H1 (cell line): ENCODE results near the gene TBC1D22B. TPM values are rescaled to one million over a fixed set of nuclear protein-coding genes. Genes with fewer than 3 reads are reported as not detected.

Experiments
- CTCF ChIA-PET: fragments of 300-600 bp; sonication (Branson Sonifier 250); formaldehyde crosslinking; loops from one replicate; lab custom pipeline; 2021; ENCODE audit not compliant: partially characterized antibody; lab: Charles Lee
- POLR2A ChIA-PET: fragments of 300-600 bp; sonication (Branson Sonifier 250); formaldehyde crosslinking; loops from one replicate; lab custom pipeline; 2021; ENCODE audit warnings: inconsistent platforms; ENCODE audit not compliant: partially characterized antibody; lab: Charles Lee
- DNase-seq, 2 experiments: peaks; one replicate each; pipeline versions ENCODE4 v3.0.0 to v3.0.0-alpha.2; 2010 to 2022; ENCODE audit warnings: low spot score in 2 of 2, low read depth in 1 of 2, mixed read lengths in 1 of 2
- FAIRE-seq: peaks from 2 replicates; lab custom pipeline; 2011; peaks lifted over from hg19 to GRCh38; lab: Jason Lieb, UNC
- H2AFZ ChIP-seq: 2 replicates; pipeline ENCODE4 v1.8.1; 2012; ENCODE audit warnings: low read length, inconsistent platforms
- H2AK5ac ChIP-seq: 2 replicates; pipeline ENCODE4 v1.6.1; 2013; ENCODE audit warnings: low read depth, low read length
- H2BK120ac ChIP-seq: replicated peaks from 2 replicates; pipeline ENCODE3; 2013; ENCODE audit warnings: low read depth, low read length, inconsistent platforms
- H2BK12ac ChIP-seq: 2 replicates; pipeline ENCODE4 v1.6.1; 2013; ENCODE audit warnings: low read depth, low read length
- H2BK15ac ChIP-seq: 2 replicates; pipeline ENCODE4 v1.6.1; 2013; ENCODE audit warnings: low read length
- H2BK20ac ChIP-seq: 2 replicates; pipeline ENCODE4 v1.6.1; 2013; ENCODE audit warnings: low read length
- H2BK5ac ChIP-seq: 2 replicates; pipeline ENCODE4 v1.6.1; 2013; ENCODE audit warnings: low read depth, low read length
- H3K14ac ChIP-seq: 2 replicates; pipeline ENCODE4 v1.6.1; 2013; ENCODE audit warnings: inconsistent platforms; ENCODE audit not compliant: insufficient read length
- H3K18ac ChIP-seq: 2 replicates; pipeline ENCODE4 v1.6.1; 2013; ENCODE audit warnings: low read length; ENCODE audit errors: extremely low read depth
- H3K23ac ChIP-seq: 2 replicates; pipeline ENCODE4 v1.6.1; 2013; ENCODE audit warnings: inconsistent platforms; ENCODE audit not compliant: insufficient read length
- H3K23me2 ChIP-seq: 2 replicates; pipeline ENCODE4 v1.6.1; 2013; ENCODE audit warnings: low read depth, low read length
- H3K27ac ChIP-seq: 2 replicates; pipeline ENCODE4 v1.6.1; 2011; ENCODE audit warnings: low read depth, low read length, inconsistent platforms
- H3K27me3 ChIP-seq, 4 experiments: replicated peaks in 1 of 4; 1 replicate in 1 of 4; 2 replicates in 3 of 4; pipeline versions ENCODE4 v1.6.1 to v1.8.1; 2011 to 2013; ENCODE audit warnings: low read length in 3 of 4, mild to moderate bottlenecking in 3 of 4, inconsistent platforms in 2 of 4, mixed read lengths in 2 of 4, moderate library complexity in 1 of 4; ENCODE audit not compliant: control insufficient read depth in 3 of 4, insufficient read depth in 3 of 4; ENCODE audit errors: extremely low read depth in 1 of 4
- H3K36me3 ChIP-seq, 4 experiments: 2 replicates each; pipeline versions ENCODE4 v1.6.1 to v1.8.1; 2011 to 2013; ENCODE audit warnings: mild to moderate bottlenecking in 4 of 4, low read length in 3 of 4, moderate library complexity in 2 of 4, control low read depth in 1 of 4, inconsistent platforms in 1 of 4; ENCODE audit not compliant: insufficient read depth in 4 of 4, control insufficient read depth in 2 of 4
- H3K4ac ChIP-seq: replicated peaks from 2 replicates; pipeline ENCODE3; 2013; ENCODE audit warnings: low read length, low read depth, mixed read lengths, inconsistent platforms; ENCODE audit not compliant: insufficient read length
- H3K4me1 ChIP-seq, 4 experiments: replicated peaks in 1 of 4; 1 replicate in 1 of 4; 2 replicates in 3 of 4; pipeline versions ENCODE4 v1.6.1 to v1.8.1; 2011 to 2013; ENCODE audit warnings: low read length in 3 of 4, inconsistent platforms in 2 of 4, mixed read lengths in 1 of 4; ENCODE audit not compliant: insufficient read depth in 4 of 4, control insufficient read depth in 3 of 4
- H3K4me2 ChIP-seq, 2 experiments: 2 replicates each; pipeline versions ENCODE4 v1.6.1 to v1.8.1; 2011 to 2013; ENCODE audit warnings: low read depth in 2 of 2, low read length in 2 of 2, control low read depth in 1 of 2, inconsistent platforms in 1 of 2, mild to moderate bottlenecking in 1 of 2; ENCODE audit not compliant: insufficient read depth in 1 of 2
- H3K4me3 ChIP-seq, 4 experiments: fragments of 200-600, 300-600 bp in 1 of 4; sonication (generic), shearing (Covaris generic), sonication (Bioruptor Twin) in 1 of 4; 2 replicates each; pipeline versions ENCODE4 v1.5.1 to v1.8.1; 2011 to 2016; ENCODE audit warnings: low read length in 4 of 4, low read depth in 3 of 4, control low read depth in 2 of 4, inconsistent platforms in 2 of 4, mild to moderate bottlenecking in 2 of 4, mixed read lengths in 1 of 4, moderate library complexity in 1 of 4; ENCODE audit not compliant: insufficient read depth in 2 of 4; ENCODE audit errors: extremely low read depth in 1 of 4
- H3K56ac ChIP-seq: replicated peaks from 2 replicates; pipeline ENCODE3; 2013; ENCODE audit warnings: low read depth, mild to moderate bottlenecking, mixed read lengths, low read length, inconsistent platforms; ENCODE audit not compliant: insufficient read length
- H3K79me1 ChIP-seq: 2 replicates; pipeline ENCODE4 v1.6.1; 2013; ENCODE audit warnings: low read depth, low read length, control low read depth
- H3K79me2 ChIP-seq, 2 experiments: 2 replicates each; pipeline versions ENCODE4 v1.6.1 to v1.8.1; 2012 to 2013; ENCODE audit warnings: low read length in 2 of 2, mild to moderate bottlenecking in 2 of 2, inconsistent platforms in 1 of 2; ENCODE audit not compliant: insufficient read depth in 2 of 2, control insufficient read depth in 1 of 2
- H3K9ac ChIP-seq, 4 experiments: replicated peaks in 1 of 4; 1 replicate in 1 of 4; 2 replicates in 3 of 4; pipeline versions ENCODE4 v1.6.1 to v1.8.1; 2011 to 2013; ENCODE audit warnings: low read depth in 3 of 4, low read length in 3 of 4, control low read depth in 2 of 4, mild to moderate bottlenecking in 2 of 4, moderate library complexity in 2 of 4, inconsistent platforms in 1 of 4; ENCODE audit errors: extremely low read depth in 1 of 4
- H3K9me3 ChIP-seq, 2 experiments: 2 replicates each; pipeline versions ENCODE4 v1.6.1 to v1.8.1; 2012 to 2013; ENCODE audit warnings: mild to moderate bottlenecking in 2 of 2, moderate library complexity in 2 of 2, control low read depth in 1 of 2, inconsistent platforms in 1 of 2, low read depth in 1 of 2, low read length in 1 of 2, mixed read lengths in 1 of 2; ENCODE audit not compliant: insufficient read depth in 2 of 2
- H4K20me1 ChIP-seq, 2 experiments: replicated peaks in 1 of 2; 2 replicates each; pipeline versions ENCODE3 to v1.8.1; 2011 to 2013; ENCODE audit warnings: inconsistent platforms in 2 of 2, low read length in 2 of 2, mild to moderate bottlenecking in 1 of 2; ENCODE audit not compliant: insufficient read depth in 2 of 2, control insufficient read depth in 1 of 2
- H4K5ac ChIP-seq: 2 replicates; pipeline ENCODE4 v1.6.1; 2013; ENCODE audit warnings: low read length, low read depth, mixed read lengths, inconsistent platforms; ENCODE audit not compliant: insufficient read length
- H4K8ac ChIP-seq: 2 replicates; pipeline ENCODE4 v1.8.0; 2013; ENCODE audit warnings: mild to moderate bottlenecking, moderate library complexity, low read length, inconsistent platforms; ENCODE audit not compliant: insufficient read depth; ENCODE audit errors: extremely low read depth
- H4K91ac ChIP-seq: replicated peaks from 2 replicates; pipeline ENCODE3; 2013; ENCODE audit warnings: low read length, mixed read lengths, inconsistent platforms; ENCODE audit not compliant: insufficient read length
- CBX5 ChIP-seq: fragments of 300-800, 300-1000 bp; sonication (generic); IDR thresholded peaks from 2 replicates; pipeline ENCODE4 v1.7.1; 2016; ENCODE audit warnings: antibody characterized with exemption, low read length, low read depth
- CHD1 ChIP-seq: IDR thresholded peaks from 2 replicates; pipeline ENCODE4 v1.6.1; 2012; ENCODE audit warnings: low read depth, low read length, improper control_type of control experiment
- FOSL1 ChIP-seq: IDR thresholded peaks from 2 replicates; pipeline ENCODE4 v1.6.1; 2011; ENCODE audit warnings: mild to moderate bottlenecking, low read depth, low read length, moderate library complexity; ENCODE audit not compliant: insufficient read depth
- GTF2F1 ChIP-seq: IDR thresholded peaks from 2 replicates; pipeline ENCODE4 v1.6.1; 2012; ENCODE audit warnings: low read depth, low read length, improper control_type of control experiment, borderline replicate concordance
- JUN ChIP-seq: IDR thresholded peaks from 2 replicates; pipeline ENCODE4 v1.6.1; 2011; ENCODE audit warnings: low read depth, mild to moderate bottlenecking, improper control_type of control experiment, low read length
- POLR2A ChIP-seq, 2 experiments: IDR thresholded peaks; 1 replicate in 1 of 2; 2 replicates in 1 of 2; pipeline ENCODE4 v1.6.1; 2011; ENCODE audit warnings: low read depth in 2 of 2, low read length in 2 of 2, mild to moderate bottlenecking in 2 of 2; ENCODE audit errors: control extremely low read depth in 1 of 2
- SP4 ChIP-seq: IDR thresholded peaks from 2 replicates; pipeline ENCODE4 v1.6.1; 2012; ENCODE audit warnings: low read length, inconsistent platforms
- SRF ChIP-seq: IDR thresholded peaks from 2 replicates; pipeline ENCODE4 v1.6.1; 2011; ENCODE audit warnings: mild to moderate bottlenecking, low read depth, low read length, moderate library complexity
- TBP ChIP-seq: IDR thresholded peaks from 2 replicates; pipeline ENCODE4 v1.6.1; 2011; ENCODE audit warnings: low read depth, low read length, improper control_type of control experiment
- YY1 ChIP-seq: IDR thresholded peaks from 2 replicates; pipeline ENCODE4 v1.6.1; 2011; ENCODE audit warnings: low read depth, mild to moderate bottlenecking, low read length
- WGBS, 2 experiments: shearing (Covaris generic) in 1 of 2; methylation state at CpG; one replicate each; pipeline versions ENCODE4 v1.1.6 to v1.1.7; 2013 to 2015; ENCODE audit warnings: low lambda C conversion rate in 2 of 2, mixed read lengths in 2 of 2, inconsistent platforms in 1 of 2, low coverage in 1 of 2, missing lambda C conversion rate in 1 of 2; ENCODE audit not compliant: insufficient replicate concordance in 2 of 2, insufficient coverage in 1 of 2, insufficient read length in 1 of 2; ENCODE audit errors: extremely low coverage in 1 of 2, missing lambda C conversion rate in 1 of 2; 5-methylcytosine and 5-hydroxymethylcytosine counted together
- polyA plus RNA-seq, 7 experiments: library from polyadenylated mRNA; depleted of rRNA in 3 of 7; stranded (reverse) in 5 of 7; unstranded in 2 of 7; fragments of >200 nt in 5 of 7; fragments of 200-250 nt in 2 of 7; gene quantifications; 1 replicate in 5 of 7; 2 replicates in 1 of 7; 4 replicates in 1 of 7; pipeline versions ENCODE4 v1.2.1 to v1.2.3, GENCODE V29; 2011 to 2013; ENCODE audit warnings: missing spikeins in 2 of 7, mixed read lengths in 2 of 7
- total RNA-seq: library from RNA; stranded (reverse); fragmentation: NEBNext Ultra II Directional; extraction: Animal tissue kit (Norgen Biotek cat#: 25700); gene quantifications from 2 replicates; pipeline ENCODE4 v1.2.1, GENCODE V29; 2021
- TF ChIP-seq, protein P1 (sequence below): IDR thresholded peaks from 2 replicates; pipeline ENCODE4 v1.6.1; 2011; ENCODE audit warnings: low read length, improper control_type of control experiment

Gene TBC1D22B
- total and polyA plus RNA-seq, 2 of the 8 experiments (the other 6 are each of a cell fraction or from before 2014, with no cell fraction given): 10.1 to 17.4 TPM

- no peak overlapping the region for H3K4ac ChIP-seq
- FAIRE-seq (no peak), DNase-seq (no peak)
- H3K27ac ChIP-seq: no peak overlapping the region
- H4K20me1 ChIP-seq: no peaks in the 10 kb centered on the region
- POLR2A ChIA-PET: interaction anchor here (1.6 to 2.1 kb wide), 2 partner anchors 11 to 16 kb away, joined by 4 to 5 read pairs; partner anchors contain the start of genes TBC1D22B and TMEM217
- H2BK20ac ChIP-seq: no peak overlapping the region
- H3K18ac ChIP-seq: no peak overlapping the region
- no peaks in the 10 kb centered on the region for H3K4me1 ChIP-seq
- no peak overlapping the region for H3K4me3 ChIP-seq
- TF ChIP-seq YY1: no peak
- TF ChIP-seq CHD1: no peak
- TF ChIP-seq, protein P1, sequence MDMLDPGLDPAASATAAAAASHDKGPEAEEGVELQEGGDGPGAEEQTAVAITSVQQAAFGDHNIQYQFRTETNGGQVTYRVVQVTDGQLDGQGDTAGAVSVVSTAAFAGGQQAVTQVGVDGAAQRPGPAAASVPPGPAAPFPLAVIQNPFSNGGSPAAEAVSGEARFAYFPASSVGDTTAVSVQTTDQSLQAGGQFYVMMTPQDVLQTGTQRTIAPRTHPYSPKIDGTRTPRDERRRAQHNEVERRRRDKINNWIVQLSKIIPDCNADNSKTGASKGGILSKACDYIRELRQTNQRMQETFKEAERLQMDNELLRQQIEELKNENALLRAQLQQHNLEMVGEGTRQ: no peak
- no peak for TF ChIP-seq CBX5
- no peak for TF ChIP-seq SRF
- no peak for TF ChIP-seq SP4
- TF ChIP-seq FOSL1: no peak
- no peak for TF ChIP-seq TBP
- TF ChIP-seq GTF2F1: no peak
- TF ChIP-seq JUN: no peak
- TF ChIP-seq POLR2A (IDR thresholded peaks at IDR 0.05; ENCODE audit: control extremely low read depth in 1 of 2, low read depth in 2 of 2, low read length in 2 of 2): no peak
- no peaks in the 10 kb centered on the region for H3K36me3 ChIP-seq
- no peak overlapping the region for H2BK120ac ChIP-seq
- no peak overlapping the region for H3K9ac ChIP-seq
- no peak overlapping the region for H2BK15ac ChIP-seq
- no peaks in the 10 kb centered on the region for H3K9me3 ChIP-seq
- H4K8ac ChIP-seq: no peak overlapping the region
- no peak overlapping the region for H4K91ac ChIP-seq
- H3K56ac ChIP-seq: no peak overlapping the region
- no peak overlapping the region for H2AK5ac ChIP-seq
- no peak overlapping the region; the same call in 1 of the 2 replicates for H2AFZ ChIP-seq
- no peak overlapping the region for H3K4me2 ChIP-seq
- H3K79me1 ChIP-seq: no peaks in the 10 kb centered on the region
- no peak overlapping the region for H2BK5ac ChIP-seq
- H3K23ac ChIP-seq: no peak overlapping the region
- H3K23me2 ChIP-seq: no peaks in the 10 kb centered on the region
- H3K14ac ChIP-seq: no peak overlapping the region
- no peaks in the 10 kb centered on the region for H3K27me3 ChIP-seq
- WGBS, 2 experiments: 88% methylated on average over 5 of the region's 5 CpGs; no CpG with 5 or more reads in 1 of the 2 experiments
- H4K5ac ChIP-seq: no peak overlapping the region
- no peak overlapping the region for H2BK12ac ChIP-seq
- H3K79me2 ChIP-seq: no peaks in the 10 kb centered on the region
- CTCF ChIA-PET: no interaction called here
These were observed 15.7 kb upstream of the TBC1D22B start for GRCh38 chr6:37241775-37242428.
